Karpas-422 (cell line): Measurements from ENCODE around the gene CKB. TPM values are rescaled to one million over a fixed set of nuclear protein-coding genes. Genes with fewer than 3 reads are reported as not detected.

ENCODE experiments used
- DNase-seq: peaks from one replicate; pipeline ENCODE4 v3.0.0-alpha.2; 2015
- H2AFZ ChIP-seq: fragments of 200-600 bp; sonication (generic); 2 replicates; pipeline ENCODE4 v1.6.1; 2014; ENCODE audit warnings: antibody characterized with exemption, low read length, mixed read lengths
- H3K27ac ChIP-seq: fragments of 200-600 bp; sonication (generic); 2 replicates; pipeline ENCODE4 v1.5.1; 2014; ENCODE audit warnings: mild to moderate bottlenecking, low read length, moderate library complexity
- H3K27me3 ChIP-seq: fragments of 200-600 bp; sonication (generic); 2 replicates; pipeline ENCODE4 v1.6.1; 2014; ENCODE audit warnings: low read length, mixed read lengths
- H3K36me3 ChIP-seq: fragments of 200-600 bp; sonication (generic); 2 replicates; pipeline ENCODE4 v1.6.1; 2014; ENCODE audit warnings: low read length, mixed read lengths; ENCODE audit not compliant: insufficient read depth
- H3K4me1 ChIP-seq: fragments of 200-600 bp; sonication (generic); 2 replicates; pipeline ENCODE4 v1.6.1; 2014; ENCODE audit warnings: mild to moderate bottlenecking, low read length, mixed read lengths
- H3K4me2 ChIP-seq: fragments of 200-600 bp; sonication (generic); 2 replicates; pipeline ENCODE4 v1.6.1; 2014; ENCODE audit warnings: low read length, low read depth, mild to moderate bottlenecking; ENCODE audit not compliant: poor library complexity, severe bottlenecking
- H3K4me3 ChIP-seq: fragments of 200-600 bp; sonication (generic); 2 replicates; pipeline ENCODE4 v1.5.1; 2014; ENCODE audit warnings: mild to moderate bottlenecking, antibody characterized with exemption, low read length, mixed read lengths
- H3K79me2 ChIP-seq: fragments of 200-600 bp; sonication (generic); 2 replicates; pipeline ENCODE4 v1.6.1; 2014; ENCODE audit warnings: mild to moderate bottlenecking, low read length, mixed read lengths
- H3K9ac ChIP-seq: fragments of 200-600 bp; sonication (generic); 2 replicates; pipeline ENCODE4 v1.6.0; 2014; ENCODE audit warnings: low read length
- H3K9me2 ChIP-seq: fragments of 200-600 bp; sonication (generic), shearing (Covaris generic); replicated peaks from 2 replicates; pipeline ENCODE4 v1.6.0; 2014; ENCODE audit warnings: mild to moderate bottlenecking, low read length, moderate library complexity; ENCODE audit not compliant: insufficient read depth
- H3K9me3 ChIP-seq: fragments of 300-700, 200-600 bp; sonication (generic); 2 replicates; pipeline ENCODE4 v1.6.1; 2014; ENCODE audit warnings: low read length, mixed read lengths
- H4K20me1 ChIP-seq: fragments of 200-600 bp; sonication (generic); 2 replicates; pipeline ENCODE4 v1.6.1; 2014; ENCODE audit warnings: mild to moderate bottlenecking, antibody characterized with exemption, low read length, low read depth; ENCODE audit not compliant: insufficient read depth
- total RNA-seq: library from RNA; depleted of rRNA; stranded (reverse); fragments of >200 nt; shearing (Covaris generic); gene quantifications from 2 replicates; pipeline ENCODE4 v1.2.3, GENCODE V29; 2014; ENCODE audit warnings: low replicate concordance

The CKB gene
- total RNA-seq, 1 experiment from 2014 or later = 30.4 TPM

DNA sequence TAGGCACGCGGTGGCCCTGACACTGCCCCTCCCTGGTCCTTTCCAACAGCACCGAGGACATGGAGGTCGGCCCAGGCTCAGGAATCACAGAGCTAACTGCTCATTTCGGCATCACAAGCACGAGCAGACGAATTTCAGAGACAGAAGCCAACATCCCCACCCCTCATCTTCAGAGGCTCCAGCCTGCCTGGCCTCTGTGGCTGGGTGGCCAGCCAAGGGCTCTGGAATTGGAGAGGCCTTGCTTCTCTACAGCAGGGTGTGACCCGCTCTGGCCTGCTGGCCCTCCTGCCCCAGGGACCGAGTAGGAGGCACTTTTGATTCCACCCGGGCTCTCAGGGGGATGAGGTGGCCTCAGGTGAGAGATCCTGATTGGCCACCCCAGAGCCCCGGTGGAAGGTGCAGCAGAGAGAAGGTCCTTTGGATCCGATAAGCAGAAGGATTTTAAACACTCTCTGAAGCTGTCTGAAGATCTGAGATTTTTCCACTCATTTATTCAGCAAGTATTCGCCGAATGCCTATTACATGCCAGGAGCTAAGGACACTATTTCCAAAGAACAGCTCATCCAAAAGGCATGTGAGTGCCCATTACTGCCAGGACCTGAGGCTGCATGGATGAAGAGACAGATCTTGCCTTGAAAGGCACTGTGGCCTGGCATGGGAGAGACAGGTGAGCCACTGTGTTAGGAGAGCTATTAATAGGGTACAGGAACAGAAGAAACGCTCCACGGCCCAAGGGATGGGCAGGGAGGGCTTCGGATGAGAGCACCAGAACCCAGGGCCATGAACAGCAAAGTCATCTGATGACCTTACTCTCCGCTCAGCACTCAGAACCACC, 29.6 kb upstream of the CKB start:
- Histone ChIP-seq H2AFZ (no peak overlapping the region), H3K4me3 (no peak overlapping the region), H3K4me2 (no peak overlapping the region), H3K27me3 (no peaks in the 10 kb centered on the region), H3K9me3 (no peaks in the 10 kb centered on the region), H3K9ac (no peak overlapping the region), H3K36me3 (peaks cover 5% of the 10 kb centered on the region; the same call in 1 of the 2 replicates), H4K20me1 (peaks cover 44% of the 10 kb centered on the region), H3K9me2 (no peaks in the 10 kb centered on the region), H3K79me2 (peaks cover 9% of the 10 kb centered on the region), H3K4me1 (peaks cover 3% of the 10 kb centered on the region; the same call in 1 of the 2 replicates), H3K27ac (no peak overlapping the region)
- DNase-seq = no peak

DNA sequence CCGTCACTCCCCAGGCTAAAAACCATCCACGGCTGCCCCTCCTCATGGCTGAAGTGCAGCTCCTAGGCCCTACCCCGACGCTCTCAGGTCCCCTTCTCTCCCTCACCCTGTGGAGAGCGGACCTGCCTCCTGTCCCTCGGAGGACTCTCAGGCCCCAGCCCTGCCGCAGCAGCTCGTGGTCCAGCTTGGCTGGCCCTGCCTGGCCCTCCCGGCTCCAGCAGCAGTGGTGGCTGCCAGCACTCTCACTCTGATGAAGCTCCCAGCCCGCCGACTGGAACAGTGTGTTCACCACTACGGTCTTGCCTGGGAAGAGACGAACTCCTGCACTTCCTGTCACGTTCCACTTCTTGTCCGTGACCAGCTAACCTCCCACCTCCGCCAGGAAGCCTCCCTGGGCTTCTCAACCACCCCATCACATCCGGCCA, 28.7 kb upstream of the CKB start:
- Histone ChIP-seq H4K20me1 (peaks cover 36% of the 10 kb centered on the region), H3K4me2 (no peak overlapping the region), H3K27ac (no peak overlapping the region), H3K4me1 (no peaks in the 10 kb centered on the region), H3K9me2 (no peaks in the 10 kb centered on the region), H3K9ac (no peak overlapping the region), H3K36me3 (no peaks in the 10 kb centered on the region), H3K4me3 (no peak overlapping the region), H2AFZ (no peak overlapping the region), H3K27me3 (no peaks in the 10 kb centered on the region), H3K9me3 (no peaks in the 10 kb centered on the region), H3K79me2 (peaks cover under 1% of the 10 kb centered on the region; the same call in 1 of the 2 replicates)
- DNase-seq = no peak

DNA sequence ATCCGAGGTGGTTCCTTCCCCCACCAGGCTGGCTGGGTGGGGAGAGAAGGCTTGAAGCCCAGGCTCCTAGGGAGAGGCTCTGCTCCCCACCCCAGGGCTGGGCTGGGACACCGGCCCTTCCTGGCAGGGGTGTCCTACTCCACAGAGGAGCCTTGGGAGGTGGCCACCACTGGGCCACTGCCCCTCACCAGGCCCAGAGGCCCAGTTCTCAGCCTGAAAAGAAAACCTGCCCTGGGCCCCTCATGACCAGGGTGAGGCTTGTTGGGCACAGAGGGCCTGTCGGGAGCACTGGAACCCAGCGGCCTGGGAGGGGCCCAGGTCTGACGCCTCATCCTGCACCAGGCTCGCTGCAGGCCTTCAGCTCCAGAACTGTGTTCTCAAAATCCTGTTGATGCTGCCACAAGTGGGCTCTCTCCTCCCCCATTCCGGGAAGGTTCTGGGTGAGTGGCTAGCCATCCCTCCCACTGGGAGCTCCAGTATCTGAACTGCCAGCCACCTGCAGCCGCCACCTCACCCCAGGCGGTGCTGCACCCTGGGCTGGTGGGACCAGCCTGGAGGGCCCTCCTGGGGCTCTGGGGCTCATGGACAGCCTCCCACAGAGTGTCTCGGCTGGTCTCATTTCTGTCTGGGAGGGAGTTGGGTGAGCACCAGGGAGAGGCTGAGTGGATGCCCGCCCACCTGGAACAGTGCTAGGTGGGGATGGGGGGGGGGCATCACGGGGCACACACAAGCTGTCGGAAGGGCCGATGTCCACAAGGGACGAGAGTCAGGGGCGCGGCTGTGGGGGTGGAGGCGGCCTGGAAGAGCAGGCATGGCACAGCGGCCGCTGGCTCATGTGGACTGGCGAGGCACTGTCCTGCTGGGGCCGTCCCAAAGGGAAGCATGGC, 28.1 kb upstream of the CKB start:
- Histone ChIP-seq H3K36me3 (no peaks in the 10 kb centered on the region), H4K20me1 (peaks cover 41% of the 10 kb centered on the region), H3K9me3 (no peaks in the 10 kb centered on the region), H3K79me2 (no peaks in the 10 kb centered on the region), H3K27ac (no peak overlapping the region), H2AFZ (no peak overlapping the region), H3K9ac (no peak overlapping the region), H3K4me3 (no peak overlapping the region), H3K27me3 (no peaks in the 10 kb centered on the region), H3K9me2 (no peaks in the 10 kb centered on the region), H3K4me2 (no peak overlapping the region), H3K4me1 (no peaks in the 10 kb centered on the region)
- DNase-seq = no peak

DNA sequence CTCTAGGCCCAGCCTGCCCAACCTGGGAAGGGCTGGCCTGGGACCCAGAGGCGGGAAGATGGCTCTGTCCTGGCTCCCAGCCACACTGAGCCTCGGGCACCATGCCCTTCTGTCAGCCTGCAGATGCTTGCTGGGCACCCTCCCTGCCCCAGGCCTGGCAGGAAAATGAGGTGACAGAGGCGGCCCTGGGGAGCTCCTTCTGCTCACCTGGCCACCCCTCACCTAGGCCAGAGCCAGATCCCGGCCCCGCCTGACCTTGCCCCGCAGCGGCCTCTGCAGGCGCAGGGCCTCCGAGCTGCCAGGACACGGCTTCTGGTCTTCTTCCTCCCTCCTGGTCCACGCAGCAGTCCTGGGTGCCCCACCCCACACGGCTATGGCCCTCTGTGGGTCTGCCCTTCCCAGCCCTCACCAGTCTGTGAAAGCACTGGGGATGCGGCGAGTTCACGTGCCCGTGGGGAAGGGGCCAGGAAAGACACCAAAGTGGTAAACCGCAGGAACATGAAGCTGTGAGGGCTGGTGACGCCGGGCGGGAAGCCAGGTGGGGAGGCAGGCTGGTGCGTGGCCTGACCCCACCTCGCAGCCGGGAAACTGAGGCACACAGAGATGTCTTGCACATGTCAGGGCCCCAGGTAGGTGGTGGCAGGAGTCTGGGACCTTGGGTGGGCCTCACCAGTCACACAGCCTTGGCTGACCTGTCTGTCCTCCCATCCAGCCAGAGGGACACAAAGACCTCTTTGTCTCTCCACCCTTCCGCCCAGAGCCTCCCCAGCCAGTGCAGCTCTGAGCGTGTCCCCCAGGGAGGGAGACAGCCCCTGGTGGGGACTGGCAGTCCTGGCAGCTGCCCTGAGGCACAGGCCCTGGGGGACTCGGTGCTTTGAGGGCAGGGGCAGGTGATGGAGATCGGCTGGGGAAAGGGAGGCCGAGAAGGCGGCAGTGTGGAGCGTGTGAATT, 27.0 kb upstream of the CKB start:
- no peaks in the 10 kb centered on the region for H3K4me1 ChIP-seq
- no peak overlapping the region for H3K4me3 ChIP-seq
- H2AFZ ChIP-seq = no peak overlapping the region
- no peaks in the 10 kb centered on the region for H3K36me3 ChIP-seq
- no peaks in the 10 kb centered on the region for H3K27me3 ChIP-seq
- DNase-seq = no peak
- no peaks in the 10 kb centered on the region for H3K9me3 ChIP-seq
- H3K9me2 ChIP-seq = no peaks in the 10 kb centered on the region
- H3K9ac ChIP-seq = no peak overlapping the region
- no peaks in the 10 kb centered on the region for H3K79me2 ChIP-seq
- peaks cover 38% of the 10 kb centered on the region for H4K20me1 ChIP-seq
- no peak overlapping the region for H3K4me2 ChIP-seq
- H3K27ac ChIP-seq = no peak overlapping the region

DNA sequence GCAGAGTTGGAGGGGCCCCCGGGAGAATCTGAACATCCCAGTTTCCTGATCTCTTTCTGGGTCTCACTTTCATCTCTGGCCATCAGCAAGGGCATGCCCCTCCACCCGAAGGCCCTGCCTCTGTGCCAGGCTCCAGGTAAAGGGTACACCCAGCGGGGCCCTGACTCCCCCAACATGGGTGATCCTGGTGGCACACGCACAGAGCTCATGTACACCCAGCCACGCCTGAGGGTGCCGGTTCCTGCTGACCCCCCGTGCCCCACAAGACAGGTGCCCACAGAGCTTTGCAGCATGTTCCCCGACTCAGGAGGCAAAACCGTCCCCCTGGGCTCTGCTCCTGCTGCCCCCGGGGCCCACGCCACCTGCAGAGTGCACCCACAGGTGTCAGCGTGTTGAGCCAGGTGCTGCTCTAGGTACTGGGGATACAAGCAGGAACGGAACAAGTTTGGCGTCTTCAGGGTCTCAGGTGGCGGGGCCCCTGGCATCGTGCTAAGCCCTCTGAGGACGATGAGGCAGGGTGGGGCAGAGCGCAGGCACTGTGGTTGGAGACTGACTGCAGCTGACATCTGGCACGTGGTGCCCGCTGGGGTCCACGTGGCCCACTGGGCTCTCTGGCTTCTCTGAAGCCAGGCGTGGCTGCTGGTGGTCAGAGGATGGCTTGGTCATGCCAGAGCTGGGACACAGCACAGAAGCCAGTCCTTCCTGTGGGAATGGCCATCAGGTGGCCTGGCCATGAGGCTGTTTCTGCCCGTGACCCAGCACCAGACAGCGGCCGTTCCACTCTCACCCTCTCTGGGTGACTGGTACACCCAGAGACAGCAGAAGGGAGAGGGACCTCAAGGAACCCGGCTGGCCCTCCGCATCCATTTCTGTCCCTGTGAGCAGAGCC, 26.1 kb upstream of the CKB start:
- Histone ChIP-seq H3K9ac (no peak overlapping the region), H3K4me2 (no peak overlapping the region), H3K9me2 (no peaks in the 10 kb centered on the region), H3K9me3 (no peaks in the 10 kb centered on the region), H3K79me2 (no peaks in the 10 kb centered on the region), H3K4me3 (no peak overlapping the region), H4K20me1 (peaks cover 38% of the 10 kb centered on the region), H3K27ac (no peak overlapping the region), H3K4me1 (no peaks in the 10 kb centered on the region), H3K36me3 (no peaks in the 10 kb centered on the region), H3K27me3 (no peaks in the 10 kb centered on the region), H2AFZ (no peak overlapping the region)
- no peak for DNase-seq

DNA sequence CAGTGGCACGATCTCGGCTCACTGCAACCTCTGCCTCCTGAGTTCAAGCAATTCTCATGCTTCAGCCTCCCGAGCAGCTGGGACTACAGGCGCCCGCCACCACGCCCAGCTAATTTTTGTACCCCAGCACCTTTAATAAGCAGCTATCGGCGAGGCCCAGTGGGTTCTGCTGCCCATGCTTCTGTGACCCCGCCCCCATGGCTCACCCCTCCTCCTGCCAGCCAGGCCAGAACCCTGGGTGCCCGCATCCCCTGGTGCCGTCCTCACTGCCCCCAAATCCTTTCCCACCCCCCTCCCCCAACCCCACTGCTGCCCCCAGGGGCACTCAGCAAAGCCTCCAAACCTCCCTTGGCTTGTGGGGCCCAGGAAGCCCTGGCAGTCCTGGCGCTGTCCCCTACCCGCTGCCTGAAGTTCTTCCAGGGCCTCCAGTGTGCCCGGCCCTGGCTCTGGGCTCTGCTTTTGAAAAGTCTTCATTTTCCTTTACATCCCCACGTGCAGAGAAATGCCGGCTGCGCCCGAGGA, 25.4 kb upstream of the CKB start:
- H3K79me2 ChIP-seq = no peaks in the 10 kb centered on the region
- H3K9me3 ChIP-seq = no peaks in the 10 kb centered on the region
- no peak overlapping the region for H3K27ac ChIP-seq
- no peak overlapping the region for H3K4me3 ChIP-seq
- H2AFZ ChIP-seq = no peak overlapping the region
- H3K27me3 ChIP-seq = no peaks in the 10 kb centered on the region
- no peaks in the 10 kb centered on the region for H3K36me3 ChIP-seq
- H3K9me2 ChIP-seq = no peaks in the 10 kb centered on the region
- no peak overlapping the region for H3K4me2 ChIP-seq
- peaks cover 2% of the 10 kb centered on the region; the same call in 1 of the 2 replicates for H3K4me1 ChIP-seq
- no peak overlapping the region for H3K9ac ChIP-seq
- peaks cover 39% of the 10 kb centered on the region for H4K20me1 ChIP-seq
- DNase-seq = no peak

DNA sequence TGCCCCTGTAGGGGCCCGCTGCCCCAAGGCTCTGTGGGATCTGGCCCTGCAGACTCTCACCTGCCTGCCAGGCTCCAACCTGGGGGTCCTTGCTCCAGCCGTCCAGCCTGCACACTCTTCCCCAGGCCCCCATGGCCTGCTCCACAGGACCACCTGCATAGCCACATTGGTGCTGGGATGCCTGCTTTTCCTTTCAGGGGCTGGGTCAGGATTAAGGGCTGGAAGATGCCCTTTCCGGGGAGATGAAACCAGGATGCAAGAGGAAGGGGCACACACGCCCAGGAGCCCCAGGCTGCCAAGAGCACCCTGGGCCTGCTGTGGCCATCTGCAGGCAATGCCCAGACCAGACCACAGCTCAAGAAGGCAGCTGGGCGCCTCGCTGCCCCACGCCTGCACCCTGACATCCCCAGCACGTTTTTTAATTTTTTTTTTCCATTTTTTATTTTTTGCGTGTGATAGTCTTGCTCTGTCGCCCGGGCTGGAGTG, 24.9 kb upstream of the CKB start:
- no peak overlapping the region for H3K4me2 ChIP-seq
- H3K79me2 ChIP-seq = no peaks in the 10 kb centered on the region
- no peak for DNase-seq
- no peaks in the 10 kb centered on the region for H3K36me3 ChIP-seq
- H2AFZ ChIP-seq = no peak overlapping the region
- no peaks in the 10 kb centered on the region for H3K9me2 ChIP-seq
- no peak overlapping the region for H3K9ac ChIP-seq
- H4K20me1 ChIP-seq = peaks cover 38% of the 10 kb centered on the region
- peaks cover 8% of the 10 kb centered on the region for H3K4me1 ChIP-seq
- H3K27me3 ChIP-seq = no peaks in the 10 kb centered on the region
- H3K27ac ChIP-seq = no peak overlapping the region
- no peak overlapping the region for H3K4me3 ChIP-seq
- H3K9me3 ChIP-seq = no peaks in the 10 kb centered on the region
